ENCODE measurements around the gene ENTPD8.
"Not testable (repeated sequence)": the region's sequence is repeated elsewhere in the genome, so short reads cannot be mapped to it uniquely, and the experiment has no call there.

Gene ENTPD8

DNA sequence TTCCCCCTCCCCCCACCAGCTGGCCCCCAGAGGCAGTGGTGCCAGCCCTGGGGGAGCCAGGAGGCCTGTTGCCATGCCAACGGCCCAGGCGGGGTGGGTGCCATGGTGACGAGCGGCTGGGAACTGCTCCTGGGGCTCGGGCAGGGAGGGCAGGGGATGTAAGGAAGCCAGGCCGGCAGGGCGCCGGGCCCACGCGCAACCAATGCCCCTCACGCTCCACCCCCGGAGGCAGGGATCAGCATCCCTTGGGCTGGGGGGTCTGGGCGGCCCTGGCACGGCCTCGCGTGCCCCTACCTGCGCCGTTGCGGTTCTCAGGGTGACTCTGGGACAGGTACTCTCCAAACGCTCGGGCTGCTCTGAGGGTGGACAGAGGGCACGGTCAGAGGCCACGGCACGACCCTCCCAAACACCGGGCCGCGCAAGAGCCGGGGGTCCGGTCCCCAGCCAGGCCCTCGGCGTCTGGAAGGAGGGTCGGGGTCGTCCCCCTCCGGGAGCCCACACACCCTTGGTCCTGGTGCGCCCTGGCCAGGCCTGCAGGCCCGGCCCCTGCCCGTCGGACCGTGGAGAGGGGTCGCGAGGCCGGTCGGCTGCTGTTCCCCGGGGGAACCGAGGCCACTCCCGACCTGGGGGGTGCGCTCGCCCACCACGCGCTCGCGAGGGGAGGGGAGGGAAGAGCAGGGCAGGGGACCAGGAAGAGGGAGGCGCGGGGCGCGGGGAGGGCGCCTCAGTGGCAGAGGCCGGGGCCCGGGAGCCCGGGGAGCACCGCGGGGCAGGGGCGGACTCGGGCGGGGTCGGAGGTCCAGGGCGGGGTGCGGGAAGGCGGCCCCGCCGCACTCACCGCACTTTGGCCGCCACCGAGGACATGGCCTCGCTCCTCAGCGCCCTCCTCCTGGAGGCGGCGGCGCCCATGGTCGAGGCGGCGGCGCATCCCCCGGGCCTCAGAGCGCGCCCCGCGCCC, 17.3 kb upstream of the ENTPD8 start:
- DNase-seq (ENCODE audit: low read depth in 2 of 2), result no peak

- DNase-seq (ENCODE audit: low read depth in 2 of 2), result no peak
These were observed 16.4 kb upstream of the ENTPD8 start for GRCh38 chr9:137457406-137458193.

DNA sequence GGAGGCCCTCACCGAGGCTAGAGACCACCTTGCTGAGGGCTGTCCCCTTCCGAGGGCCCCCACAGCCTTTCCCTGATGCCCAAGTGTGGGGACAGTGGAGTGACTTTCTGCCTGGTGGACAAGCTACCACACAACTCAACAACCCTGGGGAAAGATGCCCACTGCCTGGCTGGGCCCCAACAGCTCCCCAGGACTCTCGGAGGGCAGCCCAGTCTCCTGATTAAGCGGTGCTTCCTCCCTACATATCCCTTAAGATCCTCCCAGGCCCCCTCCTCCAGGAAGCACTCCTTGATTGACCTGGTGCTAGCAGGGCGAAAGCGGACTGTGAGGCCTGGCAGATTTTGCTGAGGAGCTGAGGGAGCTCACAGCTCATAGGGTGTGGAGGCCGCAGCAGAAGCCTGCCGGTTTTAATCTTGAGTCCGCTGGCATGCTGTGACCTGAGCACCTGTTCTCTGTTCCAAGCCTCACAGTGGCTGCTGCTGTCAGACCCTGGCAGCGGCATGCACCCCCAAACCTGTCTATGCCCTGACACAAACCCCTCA, 15.8 kb upstream of the ENTPD8 start:
- DNase-seq (ENCODE audit: low read depth in 2 of 2), result no peak

- no peak for DNase-seq (ENCODE audit: low read depth in 2 of 2)
These were observed 15.1 kb upstream of the ENTPD8 start for GRCh38 chr9:137456061-137456863.

DNA sequence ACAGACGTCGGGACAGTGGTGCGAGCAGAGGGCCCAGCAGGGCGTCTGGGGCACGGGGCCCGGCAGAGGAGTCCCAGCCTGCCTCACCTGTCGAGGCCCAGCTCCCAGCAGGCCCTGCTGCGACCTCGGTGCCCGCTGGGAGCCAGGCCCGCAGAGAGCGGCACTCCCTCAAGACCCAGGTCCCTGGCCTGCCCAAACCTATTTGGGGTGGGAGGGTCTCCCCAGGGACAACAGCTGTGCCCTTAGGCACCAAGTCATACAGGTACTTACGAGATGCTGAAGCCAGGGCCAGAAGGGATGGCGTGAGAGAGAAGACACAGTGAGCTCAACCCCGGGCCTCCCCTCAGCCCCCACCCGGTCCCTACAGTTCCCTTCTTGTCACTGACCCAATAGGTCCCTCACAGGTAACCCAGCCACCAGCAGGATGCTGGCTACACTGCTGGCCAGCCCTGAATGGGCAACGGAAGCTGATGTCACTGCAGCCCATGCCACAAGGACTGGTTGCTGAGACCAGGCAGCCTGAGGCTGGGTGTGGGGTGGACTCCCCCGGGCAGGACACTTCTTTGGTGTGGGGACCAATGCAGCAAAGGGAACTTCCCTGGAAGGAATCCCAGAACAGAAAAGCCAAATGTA, 14.3 kb upstream of the ENTPD8 start:
- DNase-seq (ENCODE audit: low read depth in 2 of 2), result no peak

- no peak for DNase-seq (ENCODE audit: low read depth in 2 of 2)
These were observed 13.6 kb upstream of the ENTPD8 start for GRCh38 chr9:137454597-137455358.

GRCh38 chr9:137454145-137454596, 13.0 kb upstream of the ENTPD8 start:
- peak in 1 of 2 donors; percentile 50 for DNase-seq (ENCODE audit: low read depth in 2 of 2)

- DNase-seq (ENCODE audit: low read depth in 2 of 2), result peak; percentile 38 to 65
These were observed 12.5 kb upstream of the ENTPD8 start for GRCh38 chr9:137453643-137454081.

- DNase-seq (ENCODE audit: low read depth in 2 of 2), result no peak
These were observed 11.8 kb upstream of the ENTPD8 start for GRCh38 chr9:137452761-137453642.

GRCh38 chr9:137452006-137452760, 11.0 kb upstream of the ENTPD8 start:
- DNase-seq (ENCODE audit: low read depth in 2 of 2), result no peak

DNA sequence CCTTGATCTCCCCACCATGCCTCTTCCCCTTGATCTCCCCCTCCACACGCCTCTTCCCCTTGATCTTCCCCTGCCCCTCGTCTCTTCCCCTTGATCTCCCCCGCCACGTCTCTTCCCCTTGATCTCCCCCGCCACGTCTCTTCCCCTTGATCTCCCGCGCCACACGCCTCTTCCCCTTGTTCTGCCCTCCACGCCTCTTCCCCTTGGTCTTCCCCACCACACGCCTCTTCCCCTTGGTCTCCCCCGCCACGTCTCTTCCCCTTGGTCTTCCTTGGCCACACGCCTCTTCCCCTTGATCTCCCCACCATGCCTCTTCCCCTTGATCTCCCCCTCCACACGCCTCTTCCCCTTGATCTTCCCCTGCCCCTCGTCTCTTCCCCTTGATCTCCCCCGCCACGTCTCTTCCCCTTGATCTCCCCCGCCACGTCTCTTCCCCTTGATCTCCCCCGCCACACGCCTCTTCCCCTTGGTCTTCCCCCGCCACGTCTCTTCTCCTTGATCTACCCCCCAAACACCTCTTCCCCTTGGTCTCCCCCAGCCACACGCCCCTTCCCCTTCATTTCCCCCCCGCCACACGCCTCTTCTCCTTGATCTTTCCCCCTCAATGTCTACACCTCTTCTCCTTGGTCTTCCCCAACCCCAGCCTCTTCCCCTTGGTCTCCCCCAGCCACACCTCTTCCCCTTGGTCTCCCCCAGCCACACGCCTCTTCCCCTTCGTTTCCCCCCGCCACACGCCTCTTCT, 10.3 kb upstream of the ENTPD8 start:
- not testable (repeated sequence) for DNase-seq (ENCODE audit: low read depth in 2 of 2)

- DNase-seq (ENCODE audit: low read depth in 2 of 2), result not testable (repeated sequence)
These were observed 9.5 kb upstream of the ENTPD8 start for GRCh38 chr9:137450539-137451222.

GRCh38 chr9:137449931-137450538, 8.9 kb upstream of the ENTPD8 start:
- DNase-seq (ENCODE audit: low read depth in 2 of 2), result no peak

GRCh38 chr9:137449081-137449844, 8.1 kb upstream of the ENTPD8 start:
- DNase-seq (ENCODE audit: low read depth in 2 of 2), result no peak

DNA sequence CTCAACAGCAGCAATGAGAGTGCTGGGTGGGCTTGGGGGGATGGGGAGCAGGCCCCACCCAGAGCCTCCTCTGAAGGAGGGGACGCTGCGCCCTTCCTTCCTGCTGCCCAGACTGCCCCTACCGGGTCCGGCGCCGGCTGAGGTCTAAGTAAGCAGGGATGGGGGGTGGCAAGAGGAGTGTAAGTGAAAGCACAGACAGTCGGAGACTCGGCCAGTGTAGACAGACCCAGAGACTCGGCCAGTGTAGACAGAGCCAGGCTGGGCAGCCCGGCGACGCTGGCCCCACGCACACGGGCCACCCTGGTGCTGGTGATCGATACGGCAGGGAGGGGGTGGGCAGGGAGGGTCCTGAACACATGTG, 7.4 kb upstream of the ENTPD8 start:
- DNase-seq (ENCODE audit: low read depth in 2 of 2), result no peak
